Muscle layer of duodenum (tissue), 2 donors: ENCODE measurements around the gene EPS8L3.
A peak's percentile ranks its signal among the peaks of the same experiment; 100 is the strongest.

Experiments used
- H3K27ac ChIP-seq: one replicate; pipeline ENCODE4 v1.7.0; 2013; ENCODE audit warnings: mild to moderate bottlenecking, low read length
- H3K27me3 ChIP-seq: one replicate; pipeline ENCODE4 v1.7.0; 2013; ENCODE audit warnings: low read depth, mild to moderate bottlenecking, control low read depth, low read length
- H3K36me3 ChIP-seq, 2 donors: one replicate each; pipeline ENCODE4 v1.7.0; 2013; ENCODE audit warnings: low read length in 2 of 2, control low read depth in 1 of 2, mild to moderate bottlenecking in 1 of 2; ENCODE audit not compliant: insufficient read depth in 2 of 2, control insufficient read depth in 1 of 2
- H3K4me1 ChIP-seq, 2 donors: one replicate each; pipeline ENCODE4 v1.7.0; 2013; ENCODE audit warnings: low read length in 2 of 2, mild to moderate bottlenecking in 2 of 2, control low read depth in 1 of 2, moderate library complexity in 1 of 2; ENCODE audit not compliant: insufficient read depth in 2 of 2, control insufficient read depth in 1 of 2
- H3K4me3 ChIP-seq, 2 donors: one replicate each; pipeline ENCODE4 v1.7.0; 2013; ENCODE audit warnings: low read length in 2 of 2, low read depth in 1 of 2, mild to moderate bottlenecking in 1 of 2
- H3K9me3 ChIP-seq, 2 donors: one replicate each; pipeline ENCODE4 v1.7.0; 2013; ENCODE audit warnings: low read length in 2 of 2, control low read depth in 1 of 2, mild to moderate bottlenecking in 1 of 2; ENCODE audit not compliant: control insufficient read depth in 1 of 2
- donor health status: healthy.

The EPS8L3 gene

DNA sequence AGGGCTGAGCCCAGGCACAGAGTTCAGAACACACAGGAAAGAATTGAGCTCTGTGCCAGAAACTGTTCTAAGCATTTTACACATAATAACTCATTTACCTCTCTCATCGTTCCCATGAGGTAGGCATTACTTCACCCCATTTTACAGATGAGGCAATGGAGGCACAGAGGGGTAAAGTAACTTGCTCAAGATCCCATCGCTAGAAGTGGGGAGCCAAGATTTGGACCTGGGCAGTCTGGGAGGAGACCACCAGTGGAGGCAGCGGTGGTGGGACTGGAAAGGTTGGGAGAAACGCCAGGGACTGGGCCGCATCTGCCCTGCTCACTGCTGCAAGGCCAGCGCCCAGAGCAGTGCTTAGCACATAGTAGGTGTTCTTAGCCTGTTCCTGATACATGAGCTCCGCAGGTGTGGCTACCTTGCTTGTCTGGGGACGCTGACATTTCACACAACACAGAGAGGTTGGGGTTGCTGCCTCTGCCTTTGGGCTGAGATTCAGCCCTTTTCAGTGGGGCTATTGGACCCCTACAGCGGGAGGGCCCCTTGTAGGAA is 27.8 kb upstream of the EPS8L3 start:
- Histone ChIP-seq H3K27ac (no peak overlapping the region), H3K27me3 (no peaks in the 10 kb centered on the region), H3K4me3 (no peak overlapping the region), H3K9me3 (no peaks in the 10 kb centered on the region), H3K4me1 (peaks cover 33 to 44% of the 10 kb centered on the region in 2 donors), H3K36me3 (no peaks in the 10 kb centered on the region)

DNA sequence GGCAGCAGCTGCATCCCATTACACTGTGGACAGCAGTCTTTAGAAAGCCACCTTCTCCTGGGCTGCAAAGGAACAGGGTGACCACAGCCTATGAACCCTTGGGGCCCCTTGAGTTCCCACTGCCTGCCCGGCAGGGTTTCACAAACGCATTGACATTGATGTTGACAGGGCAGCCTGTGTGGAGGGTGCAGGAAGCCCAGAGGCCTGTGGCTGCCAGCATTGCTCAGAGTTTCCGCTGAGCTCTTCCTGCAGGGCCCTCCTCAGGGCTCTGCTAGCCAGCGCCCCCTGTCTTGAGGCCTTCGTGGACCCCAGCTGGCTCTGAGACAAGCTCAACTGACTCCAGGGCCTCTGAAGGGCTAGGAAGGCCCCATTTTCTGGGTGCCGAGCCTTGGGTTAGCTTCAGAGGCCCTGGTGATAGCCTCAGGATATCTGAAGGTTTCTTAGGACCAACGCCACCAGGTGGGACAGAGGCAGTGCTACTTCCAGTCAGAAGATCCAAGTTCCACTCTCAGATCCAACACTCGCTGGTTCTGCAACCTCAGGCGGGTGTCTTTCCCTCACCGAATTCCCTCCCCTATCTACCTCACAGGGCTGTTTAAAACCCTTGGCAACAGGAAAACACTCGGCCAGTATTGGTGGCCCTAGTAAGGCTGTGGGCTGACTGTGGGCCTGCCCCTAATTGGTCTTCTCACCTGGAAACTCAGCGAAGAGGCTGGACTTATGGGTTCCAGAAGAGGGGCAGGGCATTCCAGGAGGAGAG is 27.2 kb upstream of the EPS8L3 start:
- Histone ChIP-seq H3K4me1 (peaks cover 33 to 49% of the 10 kb centered on the region in 2 donors), H3K27me3 (no peaks in the 10 kb centered on the region), H3K9me3 (no peaks in the 10 kb centered on the region), H3K27ac (peak overlapping the region; percentile 14), H3K4me3 (no peak overlapping the region), H3K36me3 (no peaks in the 10 kb centered on the region)

DNA sequence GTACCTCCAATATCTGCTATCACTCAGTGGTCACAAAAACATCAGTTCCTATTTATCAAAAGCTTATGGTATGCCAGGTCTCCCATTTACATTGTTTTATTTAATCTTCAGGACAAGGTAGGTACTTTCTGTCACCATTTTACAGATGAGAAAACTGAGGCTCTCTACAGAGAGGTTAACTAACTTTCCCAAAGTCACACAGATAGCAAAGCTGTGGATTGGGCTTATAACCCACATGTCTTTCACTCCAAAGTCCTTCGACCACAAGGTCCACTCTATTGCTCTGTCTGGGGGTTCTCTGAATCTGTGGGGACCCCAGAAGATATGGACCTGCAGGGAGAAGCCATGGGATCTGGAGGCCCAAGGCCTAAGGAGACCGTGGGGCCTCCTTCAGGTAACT is 26.6 kb upstream of the EPS8L3 start:
- no peaks in the 10 kb centered on the region for H3K36me3 ChIP-seq
- no peak overlapping the region for H3K4me3 ChIP-seq
- peaks cover 33 to 49% of the 10 kb centered on the region in 2 donors for H3K4me1 ChIP-seq
- no peaks in the 10 kb centered on the region for H3K9me3 ChIP-seq
- H3K27ac ChIP-seq = peak overlapping the region; percentile 14
- H3K27me3 ChIP-seq = no peaks in the 10 kb centered on the region

DNA sequence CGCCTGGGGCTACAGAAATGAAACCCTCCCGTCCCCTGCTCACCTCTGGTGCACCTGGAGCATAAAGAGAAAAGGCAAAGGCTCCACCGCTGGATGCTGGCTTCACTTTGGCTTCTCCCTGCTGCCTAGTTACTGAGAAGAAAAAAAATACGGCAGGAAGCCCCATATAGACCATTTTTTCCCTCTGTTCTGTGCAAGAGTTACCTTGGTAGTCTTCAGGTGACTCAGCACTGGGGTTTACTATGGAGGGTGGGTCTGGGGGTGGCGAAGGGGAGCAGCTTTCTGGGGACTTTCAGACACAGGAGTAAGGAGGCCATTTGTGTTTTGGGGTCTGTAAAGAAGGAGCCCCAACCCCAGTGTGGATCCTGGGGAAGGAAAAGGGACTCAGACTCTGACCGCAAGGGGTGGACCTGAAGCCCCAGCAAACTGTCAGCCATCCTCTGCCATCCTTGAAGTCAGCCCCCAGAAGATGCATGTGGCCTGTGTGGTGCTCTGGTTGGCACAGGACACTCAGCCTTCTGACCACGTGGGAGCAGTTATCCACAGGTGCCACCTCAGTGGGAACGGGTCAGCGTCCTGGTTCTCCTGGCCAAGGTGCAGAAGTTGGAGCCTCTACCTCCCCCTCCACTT is 25.9 kb upstream of the EPS8L3 start:
- no peak overlapping the region for H3K27ac ChIP-seq
- no peaks in the 10 kb centered on the region for H3K9me3 ChIP-seq
- no peaks in the 10 kb centered on the region for H3K27me3 ChIP-seq
- no peak overlapping the region for H3K4me3 ChIP-seq
- peaks cover 33 to 45% of the 10 kb centered on the region in 2 donors for H3K4me1 ChIP-seq
- no peaks in the 10 kb centered on the region for H3K36me3 ChIP-seq

DNA sequence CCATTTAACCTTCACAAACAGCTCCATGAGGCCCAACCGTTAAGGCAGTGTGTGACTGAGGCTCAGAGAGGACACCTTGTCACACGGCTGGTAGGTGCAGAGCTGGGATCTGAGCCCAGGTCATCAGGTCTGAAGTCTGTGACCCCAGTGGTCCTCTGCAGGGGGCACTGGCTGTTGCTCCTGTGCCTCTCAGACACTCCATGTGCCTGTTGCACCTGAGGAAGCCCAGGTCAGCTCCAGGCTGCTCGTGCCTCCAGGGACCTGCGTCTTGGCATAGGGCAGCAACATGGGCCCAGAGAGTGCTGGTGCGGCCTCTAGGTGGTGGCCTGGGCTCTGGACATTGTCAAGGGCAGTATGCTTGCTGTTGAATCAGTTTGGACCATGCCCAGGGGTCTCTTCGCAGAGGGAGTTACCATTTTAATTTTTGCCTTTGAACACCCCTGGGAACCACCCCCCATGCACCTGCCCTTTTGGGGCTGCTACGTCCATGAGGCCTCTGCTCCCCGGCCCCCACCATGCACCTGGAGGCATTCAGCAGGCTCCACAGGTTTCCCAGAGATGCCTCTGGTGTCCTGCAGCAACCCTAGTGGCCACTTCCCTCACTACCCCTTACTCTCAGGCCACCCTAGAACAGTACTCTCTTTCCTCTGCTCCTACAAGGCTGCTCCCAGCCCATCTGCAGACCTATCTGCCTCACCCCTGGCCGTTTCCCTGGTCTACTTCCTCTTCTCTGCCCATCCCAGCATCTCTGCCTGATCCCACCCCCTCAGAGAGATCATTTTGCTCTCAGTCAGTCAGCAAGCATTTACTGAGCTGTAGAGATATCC is 25.2 kb upstream of the EPS8L3 start:
- H3K4me1 ChIP-seq = peaks cover 28 to 37% of the 10 kb centered on the region in 2 donors

DNA sequence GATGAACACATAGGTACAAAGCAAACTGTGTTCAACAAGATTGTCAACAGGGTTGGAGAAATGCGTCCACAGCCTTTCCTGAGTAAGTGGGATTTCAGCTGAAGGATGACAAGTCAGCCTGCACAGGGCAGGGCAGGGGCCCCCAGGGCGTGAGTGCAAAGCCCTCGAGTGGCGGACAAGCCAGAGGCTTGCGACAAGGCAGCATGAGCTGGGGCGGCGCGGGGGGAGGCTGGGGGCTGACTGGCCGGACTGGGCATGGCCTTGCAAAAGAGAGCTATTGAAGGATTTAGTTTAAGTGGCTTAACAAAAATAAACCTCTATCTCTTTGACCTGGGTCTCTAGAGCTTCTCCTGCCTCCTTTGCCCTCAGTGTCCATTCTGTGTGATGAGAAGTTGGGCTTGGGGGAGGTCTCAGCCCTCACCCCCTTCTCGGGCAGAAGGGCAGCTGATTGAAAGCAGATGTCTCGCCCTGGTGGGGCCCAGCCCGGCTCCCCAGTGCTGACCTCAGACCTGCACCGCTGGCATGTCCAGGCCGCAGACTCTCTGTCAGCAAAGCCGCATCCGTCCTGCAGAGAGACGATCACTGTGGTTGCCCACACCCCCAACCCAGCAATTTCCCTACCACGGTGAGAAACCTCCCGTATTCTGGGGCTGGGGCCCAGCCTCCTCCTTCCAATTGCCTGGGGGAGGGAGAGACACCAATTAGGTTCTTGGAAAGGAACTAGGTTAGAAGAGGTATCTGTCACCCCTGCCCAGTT is 24.3 kb upstream of the EPS8L3 start:
- no peaks in the 10 kb centered on the region for H3K9me3 ChIP-seq
- H3K4me1 ChIP-seq = peaks cover 21 to 28% of the 10 kb centered on the region in 2 donors
- no peak overlapping the region for H3K4me3 ChIP-seq
- no peaks in the 10 kb centered on the region for H3K27me3 ChIP-seq
- no peak overlapping the region for H3K27ac ChIP-seq
- H3K36me3 ChIP-seq = no peaks in the 10 kb centered on the region

More for the DNA sequence above, 25.2 kb upstream of the EPS8L3 start:
- no peaks in the 10 kb centered on the region for H3K36me3 ChIP-seq
- H3K27me3 ChIP-seq = no peaks in the 10 kb centered on the region
- no peak overlapping the region for H3K27ac ChIP-seq
- H3K4me3 ChIP-seq = no peak overlapping the region
- no peaks in the 10 kb centered on the region for H3K9me3 ChIP-seq

DNA sequence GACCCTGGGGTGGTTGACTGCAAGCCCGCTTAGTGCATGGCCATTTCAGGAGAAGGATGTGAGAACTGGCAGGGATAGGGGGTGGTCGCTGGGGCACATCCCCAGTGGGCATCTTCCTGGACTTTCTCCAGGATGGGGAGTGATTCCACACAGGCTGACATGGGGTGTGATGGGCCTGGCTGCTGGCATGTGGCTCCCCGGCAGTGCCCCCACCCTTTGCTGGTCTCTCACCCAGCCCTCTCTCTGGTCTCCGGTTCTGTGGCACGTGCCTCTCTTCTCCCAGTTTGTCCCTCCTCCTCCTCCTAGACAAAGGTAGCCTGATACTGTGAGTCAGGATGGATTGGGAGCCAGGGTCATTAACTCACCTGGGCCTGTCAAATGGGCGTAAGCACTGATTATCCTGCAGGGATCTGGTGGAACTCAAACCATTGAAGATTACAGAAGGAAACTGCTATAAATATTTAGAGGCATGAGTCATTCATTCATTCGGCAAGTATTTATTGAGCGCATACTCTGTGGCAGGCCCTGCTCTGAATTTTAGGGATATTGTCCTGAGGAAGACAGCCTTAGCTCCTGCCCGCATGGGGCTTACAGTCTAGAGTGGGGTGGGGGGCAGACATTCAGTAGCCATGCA is 23.6 kb upstream of the EPS8L3 start:
- no peak overlapping the region for H3K4me3 ChIP-seq
- H3K27ac ChIP-seq = no peak overlapping the region
- H3K36me3 ChIP-seq = no peaks in the 10 kb centered on the region
- H3K9me3 ChIP-seq = no peaks in the 10 kb centered on the region
- H3K27me3 ChIP-seq = no peaks in the 10 kb centered on the region
- H3K4me1 ChIP-seq = peaks cover 21% of the 10 kb centered on the region in 2 donors

DNA sequence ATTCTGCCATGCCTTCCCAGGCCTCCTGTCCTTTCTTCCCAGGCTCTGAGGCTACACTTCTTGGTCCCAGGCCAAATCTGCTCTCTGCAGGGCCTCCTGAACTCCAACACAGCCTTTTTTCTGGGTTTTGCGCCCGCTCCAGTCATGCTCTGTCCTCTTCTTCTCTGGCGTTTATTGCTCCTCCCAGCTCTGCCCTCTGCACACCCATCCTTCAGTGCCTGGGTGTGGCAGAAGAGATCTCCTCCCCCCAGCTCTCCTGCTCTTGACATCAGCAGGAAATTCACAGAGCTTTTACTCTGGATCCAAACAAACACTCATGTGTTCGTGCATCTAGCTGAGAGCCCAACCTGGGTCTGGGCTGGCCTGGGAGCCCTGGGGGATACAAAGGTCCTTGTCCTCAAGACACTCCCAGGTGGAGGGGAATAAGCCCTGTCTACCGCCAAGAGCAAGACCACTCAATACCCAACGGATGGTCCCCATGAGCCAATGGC is 22.9 kb upstream of the EPS8L3 start:
- H3K36me3 ChIP-seq = no peaks in the 10 kb centered on the region
- no peaks in the 10 kb centered on the region for H3K27me3 ChIP-seq
- H3K4me3 ChIP-seq = no peak overlapping the region
- H3K27ac ChIP-seq = no peak overlapping the region
- no peaks in the 10 kb centered on the region for H3K9me3 ChIP-seq
- H3K4me1 ChIP-seq = peaks cover 13 to 14% of the 10 kb centered on the region in 2 donors

DNA sequence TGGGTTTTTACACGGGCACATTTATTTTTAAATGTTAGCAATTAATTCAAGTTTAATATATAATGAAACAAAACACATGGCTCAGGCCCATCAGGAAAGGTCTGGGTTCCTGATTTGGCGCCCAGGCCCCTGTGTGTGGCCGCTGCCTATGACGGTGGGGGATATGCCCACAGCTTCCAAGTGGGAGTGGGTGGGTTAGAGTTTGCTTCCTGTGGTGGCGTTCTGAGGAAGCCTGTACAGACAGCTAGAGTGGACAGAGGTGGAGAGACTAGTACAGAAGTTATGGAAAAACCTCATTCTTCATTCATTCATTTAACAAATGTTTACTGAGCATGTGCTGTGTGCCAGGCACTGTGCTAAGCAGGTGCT is 22.4 kb upstream of the EPS8L3 start:
- Histone ChIP-seq H3K27me3 (no peaks in the 10 kb centered on the region), H3K4me1 (peaks cover 8 to 13% of the 10 kb centered on the region in 2 donors), H3K27ac (no peak overlapping the region)

DNA sequence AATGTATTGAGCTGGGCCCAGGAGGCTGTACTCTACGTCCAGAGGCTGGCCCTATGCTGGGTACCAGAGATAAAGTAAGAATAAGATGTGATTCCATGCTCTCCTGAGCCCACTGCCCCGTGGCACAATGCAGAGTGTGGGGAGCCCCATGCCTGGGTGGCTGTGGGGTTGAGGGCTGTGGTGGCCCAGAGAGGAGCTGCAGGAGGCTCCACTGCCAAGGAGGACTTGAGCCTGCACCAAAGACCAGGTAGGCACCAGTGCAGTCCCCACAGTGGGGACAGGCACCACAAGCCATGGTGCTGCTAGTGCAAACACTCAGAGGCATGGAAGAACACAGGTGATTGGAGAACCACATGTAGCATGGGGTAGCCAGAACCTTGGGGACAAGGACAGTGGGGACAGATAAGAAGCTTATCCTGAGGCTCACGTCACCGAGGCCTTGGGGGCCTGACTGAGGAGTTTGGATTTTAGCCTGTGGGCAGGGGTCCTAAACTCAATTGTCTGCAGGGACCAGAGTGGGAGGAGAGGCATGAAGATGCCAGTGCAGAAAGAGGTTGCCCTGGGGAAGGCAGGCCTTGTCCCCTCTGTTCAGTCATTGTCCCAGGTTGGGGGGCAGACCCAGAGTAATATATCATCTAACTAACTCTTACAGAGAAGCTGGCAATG is 21.9 kb upstream of the EPS8L3 start:
- peaks cover 8 to 10% of the 10 kb centered on the region in 2 donors for H3K4me1 ChIP-seq
- no peak overlapping the region for H3K27ac ChIP-seq
- no peaks in the 10 kb centered on the region for H3K9me3 ChIP-seq
- no peaks in the 10 kb centered on the region for H3K36me3 ChIP-seq
- H3K4me3 ChIP-seq = no peak overlapping the region
- no peaks in the 10 kb centered on the region for H3K27me3 ChIP-seq

More for the DNA sequence above, 22.4 kb upstream of the EPS8L3 start:
- H3K9me3 ChIP-seq = no peaks in the 10 kb centered on the region
- H3K4me3 ChIP-seq = no peak overlapping the region
- no peaks in the 10 kb centered on the region for H3K36me3 ChIP-seq
